Mesothelial cell of epicardium (in vitro differentiated cells): ENCODE data around the gene VEGFB. TPM values are rescaled to one million over a fixed set of nuclear protein-coding genes. Genes with fewer than 3 reads are reported as not detected.

Experiments
- DNase-seq, 2 experiments: peaks; one replicate each; pipeline ENCODE4 v3.0.0; 2021; ENCODE audit warnings: low spot score in 2 of 2; ENCODE audit not compliant: unreplicated experiment in 2 of 2
- H3K27ac Mint-ChIP-seq: 2 replicates; pipeline ENCODE4 v1.8.0; 2021; ENCODE audit warnings: mixed read lengths
- H3K27me3 Mint-ChIP-seq: 2 replicates; pipeline ENCODE4 v1.8.0; 2021; ENCODE audit warnings: low read depth, mixed read lengths
- H3K36me3 Mint-ChIP-seq: 2 replicates; pipeline ENCODE4 v1.8.0; 2021; ENCODE audit warnings: mixed read lengths
- H3K4me1 Mint-ChIP-seq: 2 replicates; pipeline ENCODE4 v1.8.0; 2021; ENCODE audit warnings: mixed read lengths
- H3K4me3 Mint-ChIP-seq: 2 replicates; pipeline ENCODE4 v1.8.0; 2021; ENCODE audit warnings: mild to moderate bottlenecking, moderate library complexity, mixed read lengths
- H3K9me3 Mint-ChIP-seq: 2 replicates; pipeline ENCODE4 v1.8.0; 2021; ENCODE audit warnings: mixed read lengths
- total RNA-seq: library from RNA; stranded (reverse); gene quantifications from 3 replicates; pipeline ENCODE4 v1.2.1, GENCODE V29; 2021
- TF ChIP-seq, protein P1 (sequence below): fragments of 200-600 bp; sonication (generic); IDR thresholded peaks from one replicate; pipeline ENCODE4 v1.5.0; 2021; ENCODE audit warnings: antibody characterized with exemption; ENCODE audit not compliant: unreplicated experiment

Gene VEGFB
- total RNA-seq, 1 donor from 2014 or later: 83.2 TPM

GRCh38 chr11:64204464-64204989 lies 29.9 kb upstream of the VEGFB start:
- H3K36me3 Mint-ChIP-seq: peaks cover 32% of the 10 kb centered on the region
- TF ChIP-seq, protein P1, sequence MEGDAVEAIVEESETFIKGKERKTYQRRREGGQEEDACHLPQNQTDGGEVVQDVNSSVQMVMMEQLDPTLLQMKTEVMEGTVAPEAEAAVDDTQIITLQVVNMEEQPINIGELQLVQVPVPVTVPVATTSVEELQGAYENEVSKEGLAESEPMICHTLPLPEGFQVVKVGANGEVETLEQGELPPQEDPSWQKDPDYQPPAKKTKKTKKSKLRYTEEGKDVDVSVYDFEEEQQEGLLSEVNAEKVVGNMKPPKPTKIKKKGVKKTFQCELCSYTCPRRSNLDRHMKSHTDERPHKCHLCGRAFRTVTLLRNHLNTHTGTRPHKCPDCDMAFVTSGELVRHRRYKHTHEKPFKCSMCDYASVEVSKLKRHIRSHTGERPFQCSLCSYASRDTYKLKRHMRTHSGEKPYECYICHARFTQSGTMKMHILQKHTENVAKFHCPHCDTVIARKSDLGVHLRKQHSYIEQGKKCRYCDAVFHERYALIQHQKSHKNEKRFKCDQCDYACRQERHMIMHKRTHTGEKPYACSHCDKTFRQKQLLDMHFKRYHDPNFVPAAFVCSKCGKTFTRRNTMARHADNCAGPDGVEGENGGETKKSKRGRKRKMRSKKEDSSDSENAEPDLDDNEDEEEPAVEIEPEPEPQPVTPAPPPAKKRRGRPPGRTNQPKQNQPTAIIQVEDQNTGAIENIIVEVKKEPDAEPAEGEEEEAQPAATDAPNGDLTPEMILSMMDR: no peak
- H3K27ac Mint-ChIP-seq: peak overlapping the region; percentile 67
- DNase-seq: peak in 1 of 2 experiments; percentile 59
- no peaks in the 10 kb centered on the region for H3K27me3 Mint-ChIP-seq
- H3K9me3 Mint-ChIP-seq: no peaks in the 10 kb centered on the region
- peaks cover 9% of the 10 kb centered on the region for H3K4me1 Mint-ChIP-seq
- H3K4me3 Mint-ChIP-seq: no peak overlapping the region

GRCh38 chr11:64206457-64207255 lies 27.7 kb upstream of the VEGFB start, which contains the start of gene FERMT3:
TSS of gene FERMT3 (plus strand) at chr11:64206721. CDS start at chr11:64207365, 644 bp downstream.
- TF ChIP-seq, protein P1: no peak
- peak within 1 kb of the TSS; percentile 66 for H3K27ac Mint-ChIP-seq
- no peak within 1 kb of the TSS for H3K4me3 Mint-ChIP-seq
- DNase-seq: no peak
- peaks cover 9% of the 10 kb centered on the region for H3K4me1 Mint-ChIP-seq
- peaks cover 21% of the 10 kb centered on the region for H3K36me3 Mint-ChIP-seq
- H3K9me3 Mint-ChIP-seq: no peaks in the 10 kb centered on the region
- no peaks in the 10 kb centered on the region for H3K27me3 Mint-ChIP-seq

GRCh38 chr11:64207256-64208085 lies 26.9 kb upstream of the VEGFB start:
- TF ChIP-seq, protein P1: no peak
- Mint-ChIP-seq H3K36me3 (peaks cover 17% of the 10 kb centered on the region), H3K4me1 (peaks cover 9% of the 10 kb centered on the region), H3K27ac (peak overlapping the region; percentile 66), H3K4me3 (no peak overlapping the region), H3K9me3 (no peaks in the 10 kb centered on the region), H3K27me3 (no peaks in the 10 kb centered on the region)
- DNase-seq: no peak

GRCh38 chr11:64208086-64208795 lies 26.1 kb upstream of the VEGFB start:
- peak overlapping the region; percentile 66 for H3K27ac Mint-ChIP-seq
- H3K4me3 Mint-ChIP-seq: no peak overlapping the region
- H3K4me1 Mint-ChIP-seq: peaks cover 9% of the 10 kb centered on the region
- TF ChIP-seq, protein P1: no peak
- no peaks in the 10 kb centered on the region for H3K9me3 Mint-ChIP-seq
- peaks cover 13% of the 10 kb centered on the region for H3K36me3 Mint-ChIP-seq
- no peak for DNase-seq
- no peaks in the 10 kb centered on the region for H3K27me3 Mint-ChIP-seq
